Activated T-cell treated with anti-CD3 and anti-CD28 coated beads for 48 hours (primary cell): ENCODE data around the gene PCBP3.
A peak's percentile ranks its signal among the peaks of the same experiment; 100 is the strongest.
"Not testable (repeated sequence)": the region's sequence is repeated elsewhere in the genome, so short reads cannot be mapped to it uniquely, and the experiment has no call there.

Experiments used
- DNase-seq: peaks from one replicate; pipeline ENCODE4 v3.0.0-alpha.2; 2020; ENCODE audit warnings: low read depth

Gene PCBP3

GRCh38 chr21:45643021-45643980, at the start of gene PCBP3:
PCBP3 (plus strand) TSS chr21:45643725; CDS start chr21:45850086, 206,361 bp downstream.
- peak; percentile 95 for DNase-seq

- no peak for DNase-seq
These were observed 48.6 kb upstream of the PCBP3 start for GRCh38 chr21:45594721-45595489.

- no peak for DNase-seq
These were observed 47.8 kb upstream of the PCBP3 start for GRCh38 chr21:45595574-45596295.

GRCh38 chr21:45596704-45597318, 46.7 kb upstream of the PCBP3 start:
- peak; percentile 76 for DNase-seq

- DNase-seq: no peak
These were observed 45.4 kb upstream of the PCBP3 start for GRCh38 chr21:45598109-45598508.

GRCh38 chr21:45598666-45599065, 44.9 kb upstream of the PCBP3 start:
- no peak for DNase-seq

GRCh38 chr21:45599146-45599581, 44.4 kb upstream of the PCBP3 start:
- no peak for DNase-seq

GRCh38 chr21:45600248-45600647, 43.3 kb upstream of the PCBP3 start:
- DNase-seq: no peak

GRCh38 chr21:45601551-45601950, 42.0 kb upstream of the PCBP3 start:
- DNase-seq: no peak

- DNase-seq: no peak
These were observed 41.4 kb upstream of the PCBP3 start for GRCh38 chr21:45602106-45602505.

GRCh38 chr21:45603481-45603880, 40.0 kb upstream of the PCBP3 start:
- no peak for DNase-seq

- DNase-seq: not testable (repeated sequence)
These were observed 38.8 kb upstream of the PCBP3 start for GRCh38 chr21:45604681-45605080.

GRCh38 chr21:45607021-45607908, 36.3 kb upstream of the PCBP3 start:
- no peak for DNase-seq

GRCh38 chr21:45607909-45608295, 35.6 kb upstream of the PCBP3 start:
- no peak for DNase-seq

GRCh38 chr21:45608747-45609470, 34.6 kb upstream of the PCBP3 start:
- not testable (repeated sequence) for DNase-seq

GRCh38 chr21:45609616-45610015, 33.9 kb upstream of the PCBP3 start:
- DNase-seq: not testable (repeated sequence)

- DNase-seq: no peak
These were observed 32.2 kb upstream of the PCBP3 start for GRCh38 chr21:45611296-45611695.

- no peak for DNase-seq
These were observed 31.4 kb upstream of the PCBP3 start for GRCh38 chr21:45611939-45612664.

- DNase-seq: not testable (repeated sequence)
These were observed 30.9 kb upstream of the PCBP3 start for GRCh38 chr21:45612665-45613019.
